Stimulated activated CD4-positive, alpha-beta T cell treated with anti-CD3 and anti-CD28 coated beads, Interleukin-15, amount 100 ng/mL, for 1 hour (primary cell): ENCODE results near the gene ZMYM2.
A peak's percentile ranks its signal among the peaks of the same experiment; 100 is the strongest.

ENCODE experiments used
- DNase-seq, 2 donors: peaks; one replicate each; pipeline ENCODE4 v3.0.0-alpha.2; 2020; ENCODE audit warnings: low read depth in 1 of 2, low spot score in 1 of 2

The ZMYM2 gene

GRCh38 chr13:20102525-20103180, 144.1 kb downstream of the ZMYM2 start:
- DNase-seq = no peak

- no peak for DNase-seq
Observed at GRCh38 chr13:20105161-20105689, 146.7 kb downstream of the ZMYM2 start.

- DNase-seq = no peak
Observed at GRCh38 chr13:20106742-20107141, 148.2 kb downstream of the ZMYM2 start.

GRCh38 chr13:20109037-20109436, 150.5 kb downstream of the ZMYM2 start:
- no peak for DNase-seq

GRCh38 chr13:20114066-20114610, 155.6 kb downstream of the ZMYM2 start:
- no peak for DNase-seq

- no peak for DNase-seq
Observed at GRCh38 chr13:20116213-20116612, 157.7 kb downstream of the ZMYM2 start.

- DNase-seq = peak in 1 of 2 donors; percentile 14
Observed at GRCh38 chr13:20118268-20119140, 160.0 kb downstream of the ZMYM2 start.

GRCh38 chr13:20119960-20120359, 161.4 kb downstream of the ZMYM2 start:
- DNase-seq = no peak

- DNase-seq = no peak
Observed at GRCh38 chr13:20121159-20121525, 162.6 kb downstream of the ZMYM2 start.

GRCh38 chr13:20124303-20124702, 165.8 kb downstream of the ZMYM2 start:
- no peak for DNase-seq

GRCh38 chr13:20125129-20125782, 166.7 kb downstream of the ZMYM2 start:
- no peak for DNase-seq

- no peak for DNase-seq
Observed at GRCh38 chr13:20125783-20126165, 167.2 kb downstream of the ZMYM2 start.

- DNase-seq = no peak
Observed at GRCh38 chr13:20126541-20127261, 168.2 kb downstream of the ZMYM2 start.

GRCh38 chr13:20127262-20127561, 168.7 kb downstream of the ZMYM2 start:
- DNase-seq = no peak

GRCh38 chr13:20127562-20128458, 169.3 kb downstream of the ZMYM2 start:
- no peak for DNase-seq

GRCh38 chr13:20128459-20128931, 170.0 kb downstream of the ZMYM2 start:
- no peak for DNase-seq

- no peak for DNase-seq
Observed at GRCh38 chr13:20129076-20129475, 170.5 kb downstream of the ZMYM2 start.

GRCh38 chr13:20130012-20130411, 171.5 kb downstream of the ZMYM2 start:
- DNase-seq = no peak

- DNase-seq = no peak
Observed at GRCh38 chr13:20130652-20131051, 172.1 kb downstream of the ZMYM2 start.
